SK-N-SH treated with all-trans-retinoic acid at 6 μM for 48 hours (cell line): ENCODE measurements around the gene CDCA4.

ENCODE experiments used
- ARNTL ChIP-seq: fragments of 450-650 bp; formaldehyde crosslinking; IDR thresholded peaks from 2 replicates; pipeline ENCODE4 v1.5.0; 2020; ENCODE audit warnings: low read depth, mild to moderate bottlenecking, moderate library complexity, borderline replicate concordance
- ESRRG ChIP-seq: fragments of 250-450 bp; sonication (Bioruptor Pico); IDR thresholded peaks from 2 replicates; pipeline ENCODE4 v1.6.1; 2021; ENCODE audit warnings: mild to moderate bottlenecking
- ISL1 ChIP-seq: fragments of 250-450 bp; sonication (Bioruptor Pico); IDR thresholded peaks from 2 replicates; pipeline ENCODE4 v2.1.2; 2022; ENCODE audit warnings: mild to moderate bottlenecking, moderate library complexity
- PATZ1 ChIP-seq: fragments of 250-450 bp; sonication (Bioruptor Pico); IDR thresholded peaks from 2 replicates; pipeline ENCODE4 v1.8.0; 2020; ENCODE audit warnings: mild to moderate bottlenecking, moderate library complexity, borderline replicate concordance
- ZFP3 ChIP-seq: fragments of 250-450 bp; sonication (Bioruptor Pico); IDR thresholded peaks from 2 replicates; pipeline ENCODE4 v1.5.0; 2020; ENCODE audit warnings: mild to moderate bottlenecking, moderate library complexity
- ZNF565 ChIP-seq: fragments of 450-650 bp; formaldehyde crosslinking; conservative IDR thresholded peaks from 2 replicates; pipeline ENCODE4 v1.5.0; 2020; ENCODE audit warnings: low read depth, mild to moderate bottlenecking, moderate library complexity

GRCh38 chr14:104964546-104964945 lies 56.3 kb downstream of the CDCA4 start:
- no peak for TF ChIP-seq PATZ1 (CRISPR knock-in tag)
- no peak for TF ChIP-seq ZNF565 (CRISPR knock-in tag)
- TF ChIP-seq ESRRG (CRISPR knock-in tag): no peak
- no peak for TF ChIP-seq ISL1
- TF ChIP-seq ARNTL: no peak
- TF ChIP-seq ZFP3 (CRISPR knock-in tag): no peak
